GM12872 (cell line): ENCODE results near the gene AATF.

Experiments
- CTCF ChIP-seq: IDR thresholded peaks from 3 replicates; pipeline ENCODE4 v1.5.1; 2011; ENCODE audit warnings: low read depth, mild to moderate bottlenecking, low read length, moderate library complexity; ENCODE audit not compliant: insufficient read depth

Gene AATF

GRCh38 chr17:37052450-37052849 is 103.7 kb downstream of the AATF start:
- no peak for TF ChIP-seq CTCF

- TF ChIP-seq CTCF = no peak
These were observed 106.1 kb downstream of the AATF start for GRCh38 chr17:37054894-37055293.

- no peak for TF ChIP-seq CTCF
These were observed 107.9 kb downstream of the AATF start for GRCh38 chr17:37056622-37057021.

- TF ChIP-seq CTCF = no peak
These were observed 110.7 kb downstream of the AATF start for GRCh38 chr17:37059493-37059892.

GRCh38 chr17:37060094-37060493 is 111.3 kb downstream of the AATF start:
- no peak for TF ChIP-seq CTCF

GRCh38 chr17:37060928-37061327 is 112.2 kb downstream of the AATF start:
- TF ChIP-seq CTCF = no peak

GRCh38 chr17:37062021-37062420 is 113.3 kb downstream of the AATF start:
- TF ChIP-seq CTCF = no peak

- no peak for TF ChIP-seq CTCF
These were observed 115.5 kb downstream of the AATF start for GRCh38 chr17:37064206-37064605.
